ENCODE measurements around the gene SUSD3. TPM values are rescaled to one million over a fixed set of nuclear protein-coding genes. Genes with fewer than 3 reads are reported as not detected.

SUSD3 gene
- total and polyA plus RNA-seq, 2 of the 4 experiments (the other 2 are of a cell fraction) = 0.54 to 1.5 TPM

DNA sequence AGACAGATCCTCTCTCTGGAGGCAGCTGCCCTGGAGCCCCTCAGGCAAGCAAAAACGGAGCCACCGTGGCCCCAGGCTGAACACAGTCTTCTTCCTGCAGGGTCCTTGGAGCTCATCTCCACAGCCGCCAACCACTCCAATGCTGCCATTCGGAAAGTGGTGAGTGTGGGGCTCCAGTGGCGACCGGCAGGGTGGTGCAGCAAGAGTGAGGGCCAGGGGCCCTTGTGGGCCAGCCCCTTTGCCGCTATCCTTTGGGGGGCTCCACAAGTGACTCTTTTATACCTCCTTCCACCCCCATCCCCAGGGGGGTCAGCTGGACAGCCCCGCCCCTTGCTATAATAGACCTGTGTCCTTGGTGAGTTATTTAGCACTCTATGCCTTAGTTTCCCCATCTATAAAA lies 47.4 kb upstream of the SUSD3 start:
- no peak for DNase-seq
- Histone ChIP-seq H2AK9ac (replicated peaks; ENCODE audit: low read depth, low read length, poor library complexity) (no peak overlapping the region), H3K56ac (ENCODE audit: extremely low read depth, insufficient read depth, low read length) (no peak overlapping the region), H3K4me3 (ENCODE audit: insufficient read depth, low read depth, low read length) (no peak overlapping the region), H3K27me3 (ENCODE audit: control insufficient read depth, insufficient read depth, low read length) (peaks cover 2% of the 10 kb centered on the region; the same call in 1 of the 2 replicates), H4K8ac (ENCODE audit: low read depth in 2 of 2, low read length in 2 of 2) (no peak overlapping the region), H3K4ac (ENCODE audit: low read depth, low read length) (no peak overlapping the region), H4K20me1 (ENCODE audit: insufficient read depth, low read length) (no peaks in the 10 kb centered on the region), H2BK20ac (ENCODE audit: low read depth, low read length) (no peak overlapping the region), H4K91ac (ENCODE audit: insufficient read depth, low read depth, low read length) (no peak overlapping the region), H3K14ac (replicated peaks; ENCODE audit: low read depth, low read length) (no peak overlapping the region), H3K9me3 (ENCODE audit: control insufficient read depth, insufficient read depth, low read length) (no peaks in the 10 kb centered on the region), H3K9me1 (ENCODE audit: insufficient read depth, low read length) (no peaks in the 10 kb centered on the region), H2BK5ac (ENCODE audit: low read depth, low read length, poor library complexity, severe bottlenecking) (no peak overlapping the region), H3K9ac (ENCODE audit: low read depth, low read length) (no peak overlapping the region), H4K5ac (ENCODE audit: low read depth, low read length) (no peak overlapping the region), H3K4me2 (ENCODE audit: low read depth, low read length) (no peak overlapping the region), H2AFZ (replicated peaks; ENCODE audit: low read length, poor library complexity) (no peak overlapping the region), H2BK15ac (ENCODE audit: low read depth, low read length) (no peak overlapping the region), H3K23ac (ENCODE audit: low read depth, low read length) (no peak overlapping the region), H2AK5ac (ENCODE audit: low read depth, low read length) (no peak overlapping the region), H3K27ac (ENCODE audit: insufficient read depth, low read length) (no peak overlapping the region), H3K18ac (ENCODE audit: low read depth, low read length) (no peak overlapping the region), H3K79me1 (ENCODE audit: low read depth in 1 of 2, low read length in 2 of 2) (no peaks in the 10 kb centered on the region), H3K36me3 (ENCODE audit: control insufficient read depth, insufficient read depth, low read length) (no peaks in the 10 kb centered on the region), H2BK120ac (ENCODE audit: low read depth, low read length) (no peak overlapping the region), H3K4me1 (ENCODE audit: control insufficient read depth, insufficient read depth, low read length) (no peaks in the 10 kb centered on the region)
- POLR2A ChIA-PET (ENCODE audit: unreplicated experiment) = no interaction called here
- TF ChIP-seq RCOR1 (IDR thresholded peaks at IDR 0.05; ENCODE audit: insufficient replicate concordance, low read length) (no peak), MXI1 (IDR thresholded peaks at IDR 0.05; ENCODE audit: borderline replicate concordance, low read depth, low read length) (no peak), SMC3 (IDR thresholded peaks at IDR 0.05; ENCODE audit: low read depth, low read length) (no peak), POLR2A (IDR thresholded peaks at IDR 0.05; ENCODE audit: low read depth, low read length) (no peak), FOS (IDR thresholded peaks at IDR 0.05; ENCODE audit: low read depth, low read length) (no peak), CHD1 (IDR thresholded peaks at IDR 0.05; ENCODE audit: low read depth, low read length) (no peak), CEBPB (IDR thresholded peaks at IDR 0.05; ENCODE audit: low read depth, low read length) (no peak), MAFK (IDR thresholded peaks at IDR 0.05; ENCODE audit: low read depth, low read length) (no peak), RAD21 (IDR thresholded peaks at IDR 0.05; ENCODE audit: low read length) (no peak), NFE2L2 (IDR thresholded peaks at IDR 0.05; ENCODE audit: low read depth, low read length) (no peak), MAZ (IDR thresholded peaks at IDR 0.05; ENCODE audit: borderline replicate concordance, low read depth, low read length) (no peak)
- TF ChIP-seq, protein P1, sequence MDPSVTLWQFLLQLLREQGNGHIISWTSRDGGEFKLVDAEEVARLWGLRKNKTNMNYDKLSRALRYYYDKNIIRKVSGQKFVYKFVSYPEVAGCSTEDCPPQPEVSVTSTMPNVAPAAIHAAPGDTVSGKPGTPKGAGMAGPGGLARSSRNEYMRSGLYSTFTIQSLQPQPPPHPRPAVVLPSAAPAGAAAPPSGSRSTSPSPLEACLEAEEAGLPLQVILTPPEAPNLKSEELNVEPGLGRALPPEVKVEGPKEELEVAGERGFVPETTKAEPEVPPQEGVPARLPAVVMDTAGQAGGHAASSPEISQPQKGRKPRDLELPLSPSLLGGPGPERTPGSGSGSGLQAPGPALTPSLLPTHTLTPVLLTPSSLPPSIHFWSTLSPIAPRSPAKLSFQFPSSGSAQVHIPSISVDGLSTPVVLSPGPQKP (IDR thresholded peaks at IDR 0.05; ENCODE audit: borderline replicate concordance, low read depth, low read length) = no peak
- TF ChIP-seq, protein P2, sequence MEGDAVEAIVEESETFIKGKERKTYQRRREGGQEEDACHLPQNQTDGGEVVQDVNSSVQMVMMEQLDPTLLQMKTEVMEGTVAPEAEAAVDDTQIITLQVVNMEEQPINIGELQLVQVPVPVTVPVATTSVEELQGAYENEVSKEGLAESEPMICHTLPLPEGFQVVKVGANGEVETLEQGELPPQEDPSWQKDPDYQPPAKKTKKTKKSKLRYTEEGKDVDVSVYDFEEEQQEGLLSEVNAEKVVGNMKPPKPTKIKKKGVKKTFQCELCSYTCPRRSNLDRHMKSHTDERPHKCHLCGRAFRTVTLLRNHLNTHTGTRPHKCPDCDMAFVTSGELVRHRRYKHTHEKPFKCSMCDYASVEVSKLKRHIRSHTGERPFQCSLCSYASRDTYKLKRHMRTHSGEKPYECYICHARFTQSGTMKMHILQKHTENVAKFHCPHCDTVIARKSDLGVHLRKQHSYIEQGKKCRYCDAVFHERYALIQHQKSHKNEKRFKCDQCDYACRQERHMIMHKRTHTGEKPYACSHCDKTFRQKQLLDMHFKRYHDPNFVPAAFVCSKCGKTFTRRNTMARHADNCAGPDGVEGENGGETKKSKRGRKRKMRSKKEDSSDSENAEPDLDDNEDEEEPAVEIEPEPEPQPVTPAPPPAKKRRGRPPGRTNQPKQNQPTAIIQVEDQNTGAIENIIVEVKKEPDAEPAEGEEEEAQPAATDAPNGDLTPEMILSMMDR (conservative IDR thresholded peaks at IDR 0.05; ENCODE audit: low read depth, low read length) = no peak
- TF ChIP-seq, protein P3, sequence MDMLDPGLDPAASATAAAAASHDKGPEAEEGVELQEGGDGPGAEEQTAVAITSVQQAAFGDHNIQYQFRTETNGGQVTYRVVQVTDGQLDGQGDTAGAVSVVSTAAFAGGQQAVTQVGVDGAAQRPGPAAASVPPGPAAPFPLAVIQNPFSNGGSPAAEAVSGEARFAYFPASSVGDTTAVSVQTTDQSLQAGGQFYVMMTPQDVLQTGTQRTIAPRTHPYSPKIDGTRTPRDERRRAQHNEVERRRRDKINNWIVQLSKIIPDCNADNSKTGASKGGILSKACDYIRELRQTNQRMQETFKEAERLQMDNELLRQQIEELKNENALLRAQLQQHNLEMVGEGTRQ (IDR thresholded peaks at IDR 0.05; ENCODE audit: low read depth, low read length) = no peak
- WGBS, 2 experiments (ENCODE audit: extremely low coverage in 2 of 2, insufficient read length in 1 of 2) = no CpG with 5 or more reads among the region's 8 CpGs
- in situ Hi-C loops (cut with MboI; ENCODE audit: low sequenced_read_pairs) = loop anchor here (25.0 kb wide), 1 partner anchor 301 kb away; no protein-coding TSS in a partner anchor
- CTCF ChIA-PET = no interaction called here
- intact Hi-C loops (cut with micrococcal nuclease) = no loop called here
- dilution Hi-C loops (cut with HindIII; ENCODE audit: low sequenced_read_pairs, unreplicated experiment) = no loop called here
- BruUV-seq (replicated peaks) = no TSS peak
- ATAC-seq (ENCODE audit: low read depth) = no peak
